Ishikawa (cell line): ENCODE results near the gene MOGAT2.

Experiments used
- CEBPB ChIP-seq: IDR thresholded peaks from 2 replicates; pipeline ENCODE4 v1.6.1; 2012
- CREB1 ChIP-seq: IDR thresholded peaks from 2 replicates; pipeline ENCODE4 v1.6.1; 2012; ENCODE audit warnings: low read depth
- EGR1 ChIP-seq: IDR thresholded peaks from 2 replicates; pipeline ENCODE4 v1.6.1; 2012
- EP300 ChIP-seq: IDR thresholded peaks from 2 replicates; pipeline ENCODE4 v1.6.1; 2012; ENCODE audit warnings: borderline replicate concordance
- FOXM1 ChIP-seq: IDR thresholded peaks from 2 replicates; pipeline ENCODE4 v1.6.1; 2012; ENCODE audit warnings: low read depth, borderline replicate concordance
- NFIC ChIP-seq: IDR thresholded peaks from 2 replicates; pipeline ENCODE4 v1.6.1; 2012
- RAD21 ChIP-seq: IDR thresholded peaks from 2 replicates; pipeline ENCODE4 v1.6.1; 2012; ENCODE audit warnings: low read depth
- TAF1 ChIP-seq: IDR thresholded peaks from 2 replicates; pipeline ENCODE4 v1.6.1; 2012; ENCODE audit warnings: low read depth, mild to moderate bottlenecking
- TCF12 ChIP-seq: IDR thresholded peaks from 2 replicates; pipeline ENCODE4 v1.6.1; 2012; ENCODE audit warnings: low read depth
- TEAD4 ChIP-seq: IDR thresholded peaks from 2 replicates; pipeline ENCODE4 v1.6.1; 2012
- YY1 ChIP-seq: IDR thresholded peaks from 2 replicates; pipeline ENCODE4 v1.6.1; 2012; ENCODE audit warnings: low read depth
- ZBTB7A ChIP-seq: IDR thresholded peaks from 2 replicates; pipeline ENCODE4 v1.6.1; 2012; ENCODE audit warnings: low read depth
- TF ChIP-seq, protein P1 (sequence below): IDR thresholded peaks from 2 replicates; pipeline ENCODE4 v1.6.1; 2012
- TF ChIP-seq, protein P2 (sequence below): IDR thresholded peaks from 2 replicates; pipeline ENCODE4 v1.6.1; 2012; ENCODE audit warnings: low read depth, mild to moderate bottlenecking
- TF ChIP-seq, protein P3 (sequence below): IDR thresholded peaks from 2 replicates; pipeline ENCODE4 v1.6.1; 2012

The MOGAT2 gene

DNA sequence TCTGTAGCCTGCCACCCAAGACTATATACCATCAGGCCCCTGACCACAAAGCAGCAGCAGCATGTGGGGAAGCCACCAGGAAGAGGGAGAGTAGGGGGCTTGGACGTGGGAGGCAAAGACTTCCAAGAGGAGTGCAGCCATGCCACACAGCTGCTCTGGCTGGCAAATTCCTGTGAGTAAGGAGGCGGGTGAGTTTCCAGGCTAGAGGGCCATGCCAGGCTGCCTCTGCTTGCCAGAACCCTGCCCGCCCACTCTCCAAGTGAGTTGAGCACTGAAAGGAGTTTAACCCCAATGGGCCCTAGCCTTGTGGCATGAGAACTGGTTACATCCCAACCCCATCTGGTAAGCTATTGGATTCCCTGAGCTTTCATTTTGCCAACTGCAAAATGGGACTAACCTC is 46.2 kb downstream of the MOGAT2 start:
- TF ChIP-seq CEBPB (no peak), TEAD4 (no peak), FOXM1 (no peak), YY1 (no peak), EGR1 (no peak)
- TF ChIP-seq, protein P1, sequence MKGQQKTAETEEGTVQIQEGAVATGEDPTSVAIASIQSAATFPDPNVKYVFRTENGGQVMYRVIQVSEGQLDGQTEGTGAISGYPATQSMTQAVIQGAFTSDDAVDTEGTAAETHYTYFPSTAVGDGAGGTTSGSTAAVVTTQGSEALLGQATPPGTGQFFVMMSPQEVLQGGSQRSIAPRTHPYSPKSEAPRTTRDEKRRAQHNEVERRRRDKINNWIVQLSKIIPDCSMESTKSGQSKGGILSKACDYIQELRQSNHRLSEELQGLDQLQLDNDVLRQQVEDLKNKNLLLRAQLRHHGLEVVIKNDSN = no peak

DNA sequence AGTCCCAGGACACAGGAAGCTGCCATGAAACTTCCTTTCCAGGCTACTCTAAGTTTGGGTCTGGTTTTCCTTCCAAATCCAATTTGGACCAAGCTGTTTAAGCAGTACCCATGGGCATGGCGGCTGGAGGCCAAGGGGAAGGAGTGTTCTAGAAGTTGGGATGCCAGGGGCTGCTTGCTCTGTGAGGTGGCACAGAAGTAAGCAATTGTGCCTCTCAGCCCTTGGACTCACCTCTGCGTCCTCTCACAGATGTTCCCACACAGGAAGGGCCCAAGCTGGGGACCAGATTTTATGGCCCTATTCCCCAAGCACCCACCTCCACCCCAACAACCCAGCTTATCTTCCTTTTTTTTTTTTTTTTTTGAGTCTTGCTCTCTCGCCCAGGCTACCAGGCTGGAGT is 47.5 kb downstream of the MOGAT2 start:
- TF ChIP-seq, protein P2, sequence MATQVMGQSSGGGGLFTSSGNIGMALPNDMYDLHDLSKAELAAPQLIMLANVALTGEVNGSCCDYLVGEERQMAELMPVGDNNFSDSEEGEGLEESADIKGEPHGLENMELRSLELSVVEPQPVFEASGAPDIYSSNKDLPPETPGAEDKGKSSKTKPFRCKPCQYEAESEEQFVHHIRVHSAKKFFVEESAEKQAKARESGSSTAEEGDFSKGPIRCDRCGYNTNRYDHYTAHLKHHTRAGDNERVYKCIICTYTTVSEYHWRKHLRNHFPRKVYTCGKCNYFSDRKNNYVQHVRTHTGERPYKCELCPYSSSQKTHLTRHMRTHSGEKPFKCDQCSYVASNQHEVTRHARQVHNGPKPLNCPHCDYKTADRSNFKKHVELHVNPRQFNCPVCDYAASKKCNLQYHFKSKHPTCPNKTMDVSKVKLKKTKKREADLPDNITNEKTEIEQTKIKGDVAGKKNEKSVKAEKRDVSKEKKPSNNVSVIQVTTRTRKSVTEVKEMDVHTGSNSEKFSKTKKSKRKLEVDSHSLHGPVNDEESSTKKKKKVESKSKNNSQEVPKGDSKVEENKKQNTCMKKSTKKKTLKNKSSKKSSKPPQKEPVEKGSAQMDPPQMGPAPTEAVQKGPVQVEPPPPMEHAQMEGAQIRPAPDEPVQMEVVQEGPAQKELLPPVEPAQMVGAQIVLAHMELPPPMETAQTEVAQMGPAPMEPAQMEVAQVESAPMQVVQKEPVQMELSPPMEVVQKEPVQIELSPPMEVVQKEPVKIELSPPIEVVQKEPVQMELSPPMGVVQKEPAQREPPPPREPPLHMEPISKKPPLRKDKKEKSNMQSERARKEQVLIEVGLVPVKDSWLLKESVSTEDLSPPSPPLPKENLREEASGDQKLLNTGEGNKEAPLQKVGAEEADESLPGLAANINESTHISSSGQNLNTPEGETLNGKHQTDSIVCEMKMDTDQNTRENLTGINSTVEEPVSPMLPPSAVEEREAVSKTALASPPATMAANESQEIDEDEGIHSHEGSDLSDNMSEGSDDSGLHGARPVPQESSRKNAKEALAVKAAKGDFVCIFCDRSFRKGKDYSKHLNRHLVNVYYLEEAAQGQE = no peak
- TF ChIP-seq, protein P1 = no peak
- TF ChIP-seq, protein P3, sequence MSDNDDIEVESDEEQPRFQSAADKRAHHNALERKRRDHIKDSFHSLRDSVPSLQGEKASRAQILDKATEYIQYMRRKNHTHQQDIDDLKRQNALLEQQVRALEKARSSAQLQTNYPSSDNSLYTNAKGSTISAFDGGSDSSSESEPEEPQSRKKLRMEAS = no peak
- TF ChIP-seq FOXM1 (no peak), EP300 (no peak), RAD21 (no peak), TEAD4 (no peak), EGR1 (no peak), ZBTB7A (no peak), NFIC (no peak), TAF1 (no peak), YY1 (no peak), CEBPB (no peak)

DNA sequence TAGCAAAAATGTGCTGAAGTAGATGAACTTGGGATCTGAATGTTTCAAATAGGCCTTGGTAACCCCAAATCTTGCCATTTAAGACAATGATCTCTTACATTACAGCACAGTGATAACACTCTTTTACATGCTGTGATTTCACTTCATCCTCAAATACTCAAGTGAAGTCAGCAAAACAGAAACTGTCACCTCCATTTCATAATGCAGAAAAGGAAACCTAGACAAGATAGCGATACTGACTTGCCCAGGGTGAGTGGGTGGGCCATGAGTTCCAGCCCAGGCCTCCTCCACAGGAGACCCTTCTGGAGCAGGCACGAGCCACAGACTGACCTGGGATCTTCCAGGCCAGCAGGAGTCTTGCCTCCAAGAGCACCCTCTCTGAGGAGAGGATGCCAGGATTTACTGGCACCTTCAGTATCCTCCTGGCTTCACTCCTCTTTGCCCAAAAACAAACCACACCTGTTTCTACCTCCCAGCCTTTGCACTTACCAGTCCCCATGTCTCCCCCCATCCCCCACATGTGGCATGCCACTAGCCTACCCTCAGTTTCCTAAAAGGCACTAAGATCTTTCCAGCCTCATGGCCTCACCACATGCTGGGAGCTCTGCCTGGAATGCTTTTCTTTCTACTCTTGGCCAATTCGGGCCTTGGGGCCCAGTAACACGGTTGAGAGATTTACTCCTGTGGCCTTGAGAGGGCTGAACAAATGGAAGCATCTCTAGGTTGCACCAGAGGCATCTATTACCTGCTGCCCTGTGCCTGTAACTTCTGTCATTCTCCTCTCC is 49.0 kb downstream of the MOGAT2 start:
- TF ChIP-seq FOXM1 (no peak), CREB1 (no peak), RAD21 (no peak), TEAD4 (no peak), YY1 (no peak), NFIC (no peak), EP300 (no peak), TCF12 (no peak), TAF1 (no peak), CEBPB (no peak)
- TF ChIP-seq, protein P2 = no peak
- TF ChIP-seq, protein P1 = no peak

DNA sequence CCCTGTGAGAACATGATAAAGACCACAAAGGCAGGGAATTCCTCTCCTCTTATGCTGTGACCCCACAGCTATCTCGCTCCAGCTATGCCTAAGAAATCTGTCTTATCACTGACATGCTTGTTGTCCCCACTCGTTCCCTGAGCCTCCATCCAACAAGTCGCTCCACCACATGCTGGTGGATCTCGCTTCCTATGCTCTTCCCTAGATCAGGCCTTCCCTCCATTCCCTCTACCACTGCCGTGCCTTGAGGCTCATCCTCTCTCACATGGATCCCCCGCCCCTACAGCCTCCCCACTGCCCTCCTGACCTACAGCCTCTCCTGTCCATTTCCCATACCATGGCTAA is 49.6 kb downstream of the MOGAT2 start:
- TF ChIP-seq TCF12 = no peak
- TF ChIP-seq CEBPB = no peak
- TF ChIP-seq NFIC = no peak
- TF ChIP-seq, protein P1 = no peak
- no peak for TF ChIP-seq TAF1
- TF ChIP-seq YY1 = no peak
- no peak for TF ChIP-seq ZBTB7A
- TF ChIP-seq, protein P2 = no peak
- TF ChIP-seq FOXM1 = no peak
